OCI-LY1 (cell line): ENCODE measurements around the gene STAG1.
"Not testable (repeated sequence)": the region's sequence is repeated elsewhere in the genome, so short reads cannot be mapped to it uniquely, and the experiment has no call there.

ENCODE experiments used
- H2AFZ ChIP-seq: fragments of 200-600 bp; sonication (generic), shearing (Covaris generic); 2 replicates; pipeline ENCODE4 v1.6.0; 2014; ENCODE audit warnings: antibody characterized with exemption, mild to moderate bottlenecking, low read length
- H3F3A ChIP-seq: fragments of 200-600 bp; sonication (generic), shearing (Covaris generic); 2 replicates; pipeline ENCODE4 v1.6.0; 2014; ENCODE audit warnings: mild to moderate bottlenecking, antibody characterized with exemption, low read length, moderate library complexity; ENCODE audit not compliant: insufficient read depth
- H3K27ac ChIP-seq: fragments of 200-600 bp; sonication (generic); 2 replicates; pipeline ENCODE4 v1.5.1; 2014; ENCODE audit warnings: low read length, mixed run types, mild to moderate bottlenecking, low read depth; ENCODE audit not compliant: poor library complexity, severe bottlenecking
- H3K27me3 ChIP-seq: fragments of 200-600 bp; sonication (generic); 2 replicates; pipeline ENCODE4 v1.6.0; 2014; ENCODE audit warnings: antibody characterized with exemption, mild to moderate bottlenecking, low read length, moderate library complexity; ENCODE audit not compliant: insufficient read depth
- H3K36me3 ChIP-seq: fragments of 200-600 bp; sonication (generic); 2 replicates; pipeline ENCODE4 v1.6.1; 2014; ENCODE audit warnings: mild to moderate bottlenecking, antibody characterized with exemption, low read length, moderate library complexity, mixed read lengths; ENCODE audit not compliant: insufficient read depth
- H3K4me1 ChIP-seq: fragments of 200-600 bp; sonication (generic); 2 replicates; pipeline ENCODE4 v1.5.1; 2014; ENCODE audit warnings: mild to moderate bottlenecking, low read length, moderate library complexity; ENCODE audit not compliant: insufficient read depth, severe bottlenecking
- H3K4me2 ChIP-seq: fragments of 200-600 bp; sonication (generic), shearing (Covaris generic); 2 replicates; pipeline ENCODE4 v1.6.1; 2014; ENCODE audit warnings: low read length
- H3K4me3 ChIP-seq: fragments of 200-600 bp; sonication (generic); 2 replicates; pipeline ENCODE4 v1.5.1; 2014; ENCODE audit warnings: low read length, low read depth, mild to moderate bottlenecking, mixed read lengths; ENCODE audit not compliant: poor library complexity, severe bottlenecking
- H3K79me2 ChIP-seq: fragments of 200-600 bp; shearing (Covaris generic); 2 replicates; pipeline ENCODE4 v1.6.1; 2016; ENCODE audit warnings: mixed run types, low read length, mixed read lengths; ENCODE audit not compliant: insufficient read depth
- H3K9ac ChIP-seq: fragments of 200-600 bp; sonication (generic), shearing (Covaris generic); 2 replicates; pipeline ENCODE4 v1.6.1; 2014; ENCODE audit warnings: mild to moderate bottlenecking, low read length, mixed read lengths
- H3K9me2 ChIP-seq: fragments of 200-600 bp; sonication (generic), shearing (Covaris generic); 2 replicates; pipeline ENCODE4 v1.6.1; 2014; ENCODE audit warnings: low read depth, mild to moderate bottlenecking, low read length, mixed read lengths
- H3K9me3 ChIP-seq: fragments of 200-600 bp; shearing (Covaris generic); 2 replicates; pipeline ENCODE4 v1.6.1; 2014; ENCODE audit warnings: low read length, mixed read lengths
- H4K20me1 ChIP-seq: fragments of 200-600 bp; sonication (generic), shearing (Covaris generic); 2 replicates; pipeline ENCODE4 v1.6.0; 2016; ENCODE audit warnings: mild to moderate bottlenecking, low read length; ENCODE audit not compliant: insufficient read depth
- EZH2 ChIP-seq: fragments of 200-600 bp; sonication (generic), shearing (Covaris generic); IDR thresholded peaks from 2 replicates; pipeline ENCODE4 v1.8.0; 2017; ENCODE audit warnings: borderline replicate concordance, mixed run types, mild to moderate bottlenecking, antibody characterized with exemption, low read length, moderate library complexity, mixed read lengths
- TF ChIP-seq, protein P1 (sequence below): fragments of 200-600 bp; sonication (generic), shearing (Covaris generic); IDR thresholded peaks from 2 replicates; pipeline ENCODE4 v1.5.1; 2017; ENCODE audit warnings: mild to moderate bottlenecking, antibody characterized with exemption, low read length, moderate library complexity, mixed read lengths

Gene STAG1

DNA sequence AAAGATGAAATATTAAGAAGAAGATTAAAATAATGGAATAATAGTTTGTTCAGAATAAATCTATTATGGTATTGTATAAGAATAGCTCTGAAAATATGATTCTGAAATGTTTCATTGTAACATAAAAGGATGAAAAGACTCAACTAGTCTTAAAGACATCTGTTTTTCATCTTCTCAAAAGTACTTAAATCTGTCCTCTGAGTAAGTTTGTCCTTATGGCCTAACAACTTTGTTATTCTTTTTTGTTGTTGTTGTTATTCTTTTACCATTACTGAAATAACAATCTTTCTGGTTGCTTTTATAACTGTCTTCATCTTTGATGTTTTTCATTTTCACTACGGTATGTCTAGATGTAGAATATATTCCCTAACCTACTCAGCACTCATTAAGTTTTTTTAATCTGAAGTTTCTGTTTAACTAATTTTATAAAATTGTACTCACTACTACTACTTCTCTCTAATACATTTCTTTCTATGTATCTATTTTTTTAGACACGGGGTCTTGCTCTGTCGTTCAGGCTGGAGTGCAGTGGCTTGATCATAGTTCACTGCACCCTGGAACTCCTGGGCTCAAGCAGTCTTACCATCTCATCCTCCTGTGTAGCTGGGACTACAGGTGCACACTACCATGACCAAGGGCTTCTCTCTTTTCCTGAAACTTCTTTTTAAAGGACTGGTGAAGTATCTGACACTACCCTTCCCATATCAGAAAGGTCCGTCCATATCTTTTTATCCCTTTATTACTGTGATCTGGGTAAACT is 261.4 kb downstream of the STAG1 start:
- Histone ChIP-seq H3K79me2 (no peaks in the 10 kb centered on the region), H3K9me3 (peaks cover 8% of the 10 kb centered on the region; the same call in 1 of the 2 replicates), H3K9ac (no peak overlapping the region), H3K27ac (no peak overlapping the region), H3K4me1 (no peaks in the 10 kb centered on the region), H3K4me3 (no peak overlapping the region), H2AFZ (no peak overlapping the region), H3F3A (no peaks in the 10 kb centered on the region), H3K4me2 (no peak overlapping the region), H3K36me3 (peaks cover 44% of the 10 kb centered on the region), H3K9me2 (no peaks in the 10 kb centered on the region), H3K27me3 (no peaks in the 10 kb centered on the region), H4K20me1 (no peaks in the 10 kb centered on the region)
- TF ChIP-seq, protein P1, sequence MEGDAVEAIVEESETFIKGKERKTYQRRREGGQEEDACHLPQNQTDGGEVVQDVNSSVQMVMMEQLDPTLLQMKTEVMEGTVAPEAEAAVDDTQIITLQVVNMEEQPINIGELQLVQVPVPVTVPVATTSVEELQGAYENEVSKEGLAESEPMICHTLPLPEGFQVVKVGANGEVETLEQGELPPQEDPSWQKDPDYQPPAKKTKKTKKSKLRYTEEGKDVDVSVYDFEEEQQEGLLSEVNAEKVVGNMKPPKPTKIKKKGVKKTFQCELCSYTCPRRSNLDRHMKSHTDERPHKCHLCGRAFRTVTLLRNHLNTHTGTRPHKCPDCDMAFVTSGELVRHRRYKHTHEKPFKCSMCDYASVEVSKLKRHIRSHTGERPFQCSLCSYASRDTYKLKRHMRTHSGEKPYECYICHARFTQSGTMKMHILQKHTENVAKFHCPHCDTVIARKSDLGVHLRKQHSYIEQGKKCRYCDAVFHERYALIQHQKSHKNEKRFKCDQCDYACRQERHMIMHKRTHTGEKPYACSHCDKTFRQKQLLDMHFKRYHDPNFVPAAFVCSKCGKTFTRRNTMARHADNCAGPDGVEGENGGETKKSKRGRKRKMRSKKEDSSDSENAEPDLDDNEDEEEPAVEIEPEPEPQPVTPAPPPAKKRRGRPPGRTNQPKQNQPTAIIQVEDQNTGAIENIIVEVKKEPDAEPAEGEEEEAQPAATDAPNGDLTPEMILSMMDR = no peak
- no peak for TF ChIP-seq EZH2

DNA sequence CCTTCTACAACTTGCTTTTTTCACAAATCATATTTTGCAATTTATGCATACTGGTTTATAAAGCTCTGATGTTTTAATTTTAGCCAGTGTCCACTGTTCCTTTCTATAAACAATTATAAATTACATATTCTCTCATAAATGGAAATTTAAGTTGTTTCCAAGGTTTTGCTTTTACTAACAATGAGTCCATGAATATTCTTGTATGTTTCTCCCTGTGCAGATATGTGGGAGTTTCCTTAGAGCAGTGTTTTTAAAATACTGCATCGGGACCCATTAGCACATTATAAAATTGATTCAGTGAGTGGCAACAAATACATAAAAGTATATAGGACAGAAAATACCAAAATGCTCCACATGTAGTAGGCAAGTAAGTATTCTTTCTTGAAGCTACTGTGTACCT is 266.4 kb downstream of the STAG1 start:
- Histone ChIP-seq H3K4me2 (no peak overlapping the region), H3F3A (no peaks in the 10 kb centered on the region), H3K27ac (no peak overlapping the region), H3K4me1 (no peaks in the 10 kb centered on the region), H4K20me1 (no peaks in the 10 kb centered on the region), H3K36me3 (peaks cover 8% of the 10 kb centered on the region), H3K9ac (no peak overlapping the region), H3K4me3 (no peak overlapping the region), H3K9me2 (no peaks in the 10 kb centered on the region), H2AFZ (no peak overlapping the region), H3K9me3 (no peaks in the 10 kb centered on the region), H3K27me3 (no peaks in the 10 kb centered on the region), H3K79me2 (no peaks in the 10 kb centered on the region)
- TF ChIP-seq, protein P1 = no peak
- TF ChIP-seq EZH2 = no peak

- TF ChIP-seq, protein P1 = no peak
- TF ChIP-seq EZH2 = no peak
- H3K27me3 ChIP-seq = no peaks in the 10 kb centered on the region
- no peak overlapping the region for H2AFZ ChIP-seq
- H3K36me3 ChIP-seq = peaks cover 32% of the 10 kb centered on the region
- no peaks in the 10 kb centered on the region for H3K4me1 ChIP-seq
- H3K27ac ChIP-seq = no peak overlapping the region
- no peaks in the 10 kb centered on the region for H3K79me2 ChIP-seq
- H3F3A ChIP-seq = no peaks in the 10 kb centered on the region
- H3K9me3 ChIP-seq = no peaks in the 10 kb centered on the region
- H4K20me1 ChIP-seq = no peaks in the 10 kb centered on the region
- no peak overlapping the region for H3K4me2 ChIP-seq
- H3K9me2 ChIP-seq = no peaks in the 10 kb centered on the region
- H3K4me3 ChIP-seq = no peak overlapping the region
- H3K9ac ChIP-seq = no peak overlapping the region
Observed at GRCh38 chr3:136476280-136476679, 275.9 kb downstream of the STAG1 start.

- not testable (repeated sequence) for H2AFZ ChIP-seq, H3K27me3 ChIP-seq, H4K20me1 ChIP-seq, H3K9me3 ChIP-seq, H3F3A ChIP-seq, H3K27ac ChIP-seq, H3K9me2 ChIP-seq, H3K4me2 ChIP-seq, H3K79me2 ChIP-seq, H3K4me1 ChIP-seq, H3K4me3 ChIP-seq, H3K9ac ChIP-seq
- H3K36me3 ChIP-seq = peaks cover 35% of the 10 kb centered on the region
Observed at GRCh38 chr3:136474876-136475275, 277.3 kb downstream of the STAG1 start.
